GM18505 (cell line): Measurements from ENCODE around the gene PLOD1.
"Not testable (repeated sequence)": the region's sequence is repeated elsewhere in the genome, so short reads cannot be mapped to it uniquely, and the experiment has no call there.

Experiments
- ATAC-seq: cut with Tn5 transposase; IDR thresholded peaks from one replicate; pipeline ENCODE4 v1.9.1; 2021; ENCODE audit not compliant: unreplicated experiment
- POLR2A ChIP-seq: IDR thresholded peaks from 4 replicates; pipeline ENCODE4 v1.6.1; 2011; ENCODE audit warnings: borderline replicate concordance; ENCODE audit not compliant: insufficient read depth, insufficient read length; ENCODE audit errors: extremely low read depth

PLOD1 gene

DNA sequence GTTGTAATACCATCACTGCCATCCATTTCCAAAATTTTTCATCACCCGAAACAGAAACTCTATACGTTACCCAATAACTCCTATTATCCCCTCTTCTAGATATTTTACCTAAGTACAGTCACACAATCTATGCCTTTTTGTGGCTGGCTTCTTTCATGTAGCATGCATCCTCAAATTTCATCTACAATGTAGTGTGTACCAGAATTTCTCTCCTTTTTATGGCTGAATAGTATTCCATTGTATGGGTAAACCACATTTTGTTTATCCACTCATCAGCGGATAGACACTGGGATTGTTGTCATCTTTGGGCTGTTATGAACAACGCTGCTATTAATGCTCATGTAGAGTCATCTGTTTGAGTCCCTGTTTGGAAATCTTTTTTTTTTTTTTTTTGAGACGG is 29.5 kb upstream of the PLOD1 start:
- ATAC-seq, result no peak
- no peak for TF ChIP-seq POLR2A

DNA sequence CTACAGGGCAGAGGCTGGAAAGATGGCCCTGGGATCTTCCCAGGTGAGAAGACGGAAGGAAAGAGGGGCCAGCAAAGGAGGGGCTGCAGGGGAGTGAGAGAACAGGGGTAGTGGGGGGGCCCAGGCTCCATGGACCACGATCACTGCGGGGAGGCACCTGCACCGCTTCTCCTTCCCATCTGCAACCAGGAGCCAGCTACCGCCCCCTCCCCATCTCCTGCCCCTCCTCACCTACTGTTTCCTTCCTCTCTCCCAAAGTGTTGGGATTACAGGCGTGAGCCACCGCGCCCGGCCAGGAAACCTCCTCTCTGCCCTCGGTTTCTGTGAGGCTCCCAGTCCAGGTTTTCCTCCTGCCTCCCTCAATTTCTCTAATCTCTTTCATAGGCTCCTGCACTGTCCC is 27.6 kb upstream of the PLOD1 start:
- no peak for ATAC-seq
- TF ChIP-seq POLR2A, result no peak

DNA sequence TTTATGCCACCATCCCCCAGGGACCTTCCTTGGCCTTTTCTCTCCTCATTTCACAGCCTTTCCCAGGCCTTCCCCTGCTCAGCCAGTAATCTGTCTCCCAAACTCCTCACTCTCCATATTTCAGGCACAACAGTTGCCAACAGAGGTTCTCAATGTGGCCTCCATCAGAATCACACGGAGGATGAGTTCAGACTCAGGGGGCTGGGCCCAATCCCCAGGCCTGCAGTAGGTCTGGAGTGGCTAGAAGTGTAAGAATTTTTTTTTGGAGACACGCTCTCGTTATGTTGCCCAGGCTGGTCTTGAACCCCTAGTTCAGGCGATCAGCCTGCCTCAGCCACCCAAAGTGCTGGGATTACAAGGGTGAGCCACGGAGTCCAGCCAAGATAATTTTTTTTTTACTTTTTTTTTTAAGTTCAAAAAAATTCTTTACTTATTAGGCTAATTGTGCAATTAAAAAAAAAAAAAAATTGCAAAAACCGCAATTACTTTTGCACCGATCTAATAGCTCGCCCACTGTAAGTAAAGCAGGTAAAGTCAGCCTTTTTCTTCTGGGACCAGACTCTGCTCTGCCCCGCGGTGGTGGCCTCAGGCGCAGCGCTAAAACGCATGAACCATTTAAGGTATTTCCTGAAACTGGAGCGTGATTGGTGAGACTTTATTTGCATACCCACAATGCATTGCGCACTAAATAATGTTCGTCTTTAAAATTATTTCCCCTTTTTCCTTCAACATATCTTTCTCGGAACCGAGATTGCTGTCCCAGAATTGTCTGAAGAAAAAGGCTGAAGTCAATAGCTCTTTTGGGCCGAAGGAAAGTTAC is 27.0 kb upstream of the PLOD1 start:
- TF ChIP-seq POLR2A, result no peak

DNA sequence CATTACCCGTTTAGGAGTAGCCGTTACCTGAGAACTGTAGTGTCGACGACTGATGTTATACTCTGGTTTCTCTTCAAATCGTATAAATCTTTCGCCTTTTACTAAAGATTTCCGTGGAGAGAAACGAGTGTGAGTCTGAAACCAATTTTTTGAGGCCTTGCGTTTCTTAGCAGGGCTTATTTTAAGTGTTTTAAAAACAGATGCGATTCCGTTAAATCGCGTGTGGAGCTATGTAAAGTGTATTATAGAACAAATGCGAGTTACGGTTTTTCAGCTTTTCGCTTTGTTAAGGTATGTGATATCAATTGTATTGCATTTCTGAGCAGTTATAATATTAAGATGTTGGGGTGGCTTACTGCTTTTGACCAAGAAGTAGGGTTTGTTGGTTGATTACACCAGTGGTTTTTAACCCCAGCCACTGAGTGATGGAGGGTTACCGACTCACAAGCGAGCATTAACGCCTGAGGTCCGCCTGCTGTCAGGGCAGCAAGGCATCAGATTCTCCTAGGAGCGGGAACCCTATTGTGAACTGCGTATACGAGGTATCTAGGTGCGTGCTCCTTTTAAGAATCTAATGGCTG is 26.3 kb upstream of the PLOD1 start:
- peak; percentile 100 for TF ChIP-seq POLR2A

More for the DNA sequence above, 27.0 kb upstream of the PLOD1 start:
- ATAC-seq, result peak; percentile 39

DNA sequence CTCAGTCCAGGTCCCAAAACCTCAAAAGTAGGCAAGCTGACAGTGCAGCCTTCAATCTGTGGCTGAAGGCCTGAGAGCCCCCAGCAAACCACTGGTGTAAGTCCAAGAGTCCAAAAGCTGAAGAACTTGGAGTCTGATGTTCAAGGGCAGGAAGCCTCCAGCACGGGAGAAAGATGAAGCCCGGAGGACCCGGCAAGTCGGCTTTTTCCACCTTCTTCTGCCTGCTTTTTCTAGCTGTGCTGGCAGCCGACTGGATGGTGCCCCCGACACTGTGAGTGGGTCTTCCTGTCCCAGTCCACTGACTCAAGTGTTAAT is 23.6 kb upstream of the PLOD1 start:
- ATAC-seq, result not testable (repeated sequence)

More for the DNA sequence above, 26.3 kb upstream of the PLOD1 start:
- peak; percentile 40 for ATAC-seq

DNA sequence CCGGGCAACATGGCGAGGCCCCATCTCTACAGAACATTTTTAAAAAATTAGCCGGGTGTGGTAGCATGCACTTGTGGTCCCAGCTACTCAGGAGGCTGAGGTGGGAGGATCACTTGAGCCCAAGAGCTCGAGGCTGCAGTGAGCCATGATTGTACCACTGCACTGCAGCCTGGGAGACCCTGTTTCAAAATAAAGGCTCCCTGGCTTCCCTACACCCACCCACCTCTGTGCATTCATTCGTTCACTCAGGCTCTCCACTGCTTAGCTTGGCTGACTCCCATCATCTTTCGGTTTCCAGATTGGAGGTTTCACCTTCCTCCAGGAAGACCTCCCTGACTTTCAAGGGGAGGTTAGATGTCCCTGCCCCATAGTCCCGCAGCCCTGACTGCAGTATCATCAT is 22.5 kb upstream of the PLOD1 start:
- ATAC-seq, result no peak
- no peak for TF ChIP-seq POLR2A

DNA sequence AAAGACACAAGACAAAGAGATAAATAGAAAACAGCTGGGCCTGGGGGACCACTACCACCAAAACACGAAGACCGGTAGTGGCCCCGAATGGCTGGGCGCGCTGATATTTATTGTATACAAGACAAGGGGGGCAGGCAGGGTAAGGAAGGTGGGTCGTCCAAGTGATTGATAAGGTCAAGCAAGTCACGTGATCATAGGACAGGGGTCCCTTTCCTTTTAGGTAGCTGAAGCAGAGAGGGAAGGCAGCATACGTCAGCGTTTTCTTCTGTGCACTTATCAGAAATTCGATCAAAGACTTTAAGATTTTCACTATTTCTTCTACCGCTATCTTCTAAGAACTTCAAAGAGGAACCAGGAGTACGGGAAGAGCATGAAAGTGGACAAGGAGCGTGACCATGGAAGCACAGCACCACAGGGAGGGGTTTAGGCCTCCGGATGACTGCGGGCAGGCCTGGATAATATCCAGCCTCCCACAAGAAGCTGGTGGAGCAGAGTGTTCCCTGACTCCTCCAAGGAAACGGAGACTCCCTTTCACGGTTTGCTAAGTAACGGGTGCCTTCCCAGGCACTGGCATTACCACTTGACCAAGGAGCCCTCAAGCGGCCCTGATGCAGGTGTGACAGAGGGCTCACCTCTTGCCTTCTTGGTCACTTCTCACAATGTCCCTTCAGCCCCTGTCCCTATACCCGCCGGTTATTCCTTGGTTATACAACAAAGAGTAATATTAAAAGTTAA is 21.9 kb upstream of the PLOD1 start:
- ATAC-seq, result not testable (repeated sequence)

DNA sequence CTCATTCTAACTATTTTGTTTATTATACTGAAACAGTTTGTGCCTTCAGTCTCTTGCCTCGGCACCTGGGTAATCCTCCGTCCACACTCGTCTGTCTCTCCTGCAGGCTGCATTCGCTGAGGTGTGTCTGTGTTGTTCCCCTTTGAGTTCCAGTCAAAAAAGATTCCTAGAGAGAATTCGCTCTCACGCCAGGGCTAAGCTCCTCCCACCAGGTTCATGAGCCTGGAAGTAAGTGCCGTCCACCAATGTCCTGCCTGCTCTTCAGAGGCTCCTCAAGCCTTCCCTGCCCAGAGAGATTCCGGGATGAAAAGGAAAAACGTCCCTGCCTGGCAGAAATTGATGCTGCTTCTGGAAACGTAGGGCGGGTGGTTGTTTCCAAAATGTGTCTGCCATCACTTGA is 21.2 kb upstream of the PLOD1 start:
- ATAC-seq, result no peak
- TF ChIP-seq POLR2A, result no peak

DNA sequence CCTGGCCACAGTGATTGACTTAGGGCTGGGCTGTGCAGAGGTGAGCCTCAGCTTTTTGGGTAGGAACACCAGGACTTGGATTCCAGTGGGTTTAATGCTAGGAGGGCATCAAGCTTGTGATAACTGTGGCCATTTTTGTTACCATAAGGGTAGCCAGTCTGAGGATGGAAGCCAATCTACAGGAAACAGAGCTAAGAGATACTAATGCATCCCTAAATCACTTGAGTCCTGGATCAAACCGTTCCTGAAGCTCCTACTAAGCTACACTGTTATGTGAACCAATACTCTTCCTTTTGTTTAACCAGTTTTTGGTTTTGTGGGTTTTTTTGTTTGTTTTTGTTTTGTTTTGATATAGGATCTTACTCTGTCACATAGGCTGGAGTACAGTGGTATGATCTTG is 20.5 kb upstream of the PLOD1 start:
- TF ChIP-seq POLR2A, result no peak
- ATAC-seq, result no peak

DNA sequence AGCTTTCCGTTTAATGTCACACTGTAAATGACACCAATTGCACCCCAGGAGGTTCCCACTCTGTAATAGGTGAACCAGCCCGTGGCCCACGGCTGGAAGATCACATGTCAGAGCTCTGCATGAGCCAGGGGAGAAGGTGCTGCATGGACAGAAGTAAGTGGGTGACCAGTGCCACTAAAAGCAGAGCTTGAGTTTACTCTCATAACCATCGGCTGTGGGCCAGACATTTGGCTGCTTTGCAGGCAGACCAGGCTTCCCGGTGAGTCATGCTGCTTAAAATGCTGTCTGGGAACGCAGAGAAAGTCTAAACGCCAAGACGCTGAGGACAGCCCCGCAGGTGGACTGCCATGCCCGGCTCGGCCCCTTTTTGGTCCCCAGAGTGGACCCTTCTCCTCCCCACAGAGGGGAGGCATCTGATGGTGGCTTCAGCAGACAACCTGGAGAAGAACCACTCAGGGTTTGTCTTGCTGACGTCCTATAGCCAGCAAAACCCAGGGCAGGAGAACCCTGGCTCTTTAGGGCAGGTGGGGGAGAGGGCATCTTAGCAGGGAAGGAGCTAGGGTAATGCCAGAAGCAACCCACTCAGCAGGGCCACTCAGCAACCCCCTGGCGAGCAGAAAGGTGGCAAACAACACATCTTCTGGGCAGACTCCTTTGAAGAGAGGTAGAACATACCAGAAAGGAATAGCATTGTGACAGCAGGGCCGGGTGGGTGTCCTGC is 15.6 kb upstream of the PLOD1 start:
- no peak for TF ChIP-seq POLR2A
- ATAC-seq, result no peak

DNA sequence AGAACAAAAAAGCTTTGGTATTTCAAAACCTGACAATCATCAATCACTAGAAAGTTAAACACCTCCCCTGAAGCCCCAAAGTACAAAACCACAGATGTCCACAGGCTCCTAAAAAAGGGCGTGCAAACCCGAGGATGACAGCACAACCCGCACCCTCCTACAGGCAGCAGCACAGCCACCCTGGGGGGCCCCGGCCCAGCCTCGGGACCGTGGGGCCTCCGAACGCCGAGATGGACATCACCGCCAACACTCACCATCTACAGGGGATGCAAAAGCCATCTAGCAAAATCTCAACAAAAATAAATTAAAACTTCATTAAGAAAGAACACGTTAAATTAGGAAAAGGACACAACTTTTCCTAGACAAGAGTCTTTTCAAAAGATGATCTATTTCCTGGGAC is 14.9 kb upstream of the PLOD1 start:
- no peak for ATAC-seq
- TF ChIP-seq POLR2A, result no peak

DNA sequence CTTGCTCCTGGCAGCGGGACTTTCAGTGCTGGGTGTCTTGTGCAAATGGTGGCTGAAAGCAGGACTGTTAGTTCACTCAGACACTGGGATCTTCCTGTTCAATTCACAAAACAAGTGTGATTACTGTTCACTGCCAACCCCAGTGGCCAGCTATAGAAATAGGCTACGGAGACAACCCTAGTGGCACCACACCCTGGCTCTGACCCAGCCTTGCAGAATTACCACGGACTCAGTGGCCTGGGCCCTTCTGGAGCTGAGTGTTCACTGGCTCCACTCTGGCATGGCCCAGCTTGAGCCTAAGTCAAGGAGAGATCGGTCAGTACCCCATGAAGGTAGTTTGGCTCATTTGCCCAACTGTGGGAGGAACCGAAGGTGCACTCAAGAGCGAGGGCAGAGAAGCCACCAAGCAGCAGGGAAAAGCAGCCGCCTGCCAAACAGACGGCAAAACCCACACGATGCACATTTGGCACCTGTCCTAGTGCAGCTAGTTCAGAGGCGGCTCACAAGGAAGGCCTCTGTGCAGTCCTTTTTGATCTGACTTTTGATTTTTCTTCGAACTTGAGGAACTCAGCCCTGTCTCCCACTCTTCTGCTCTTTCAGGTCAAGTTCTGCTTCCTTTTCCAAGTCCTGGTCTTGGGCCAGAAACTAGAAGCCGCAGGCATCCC is 14.1 kb upstream of the PLOD1 start:
- ATAC-seq, result no peak
- TF ChIP-seq POLR2A, result no peak

DNA sequence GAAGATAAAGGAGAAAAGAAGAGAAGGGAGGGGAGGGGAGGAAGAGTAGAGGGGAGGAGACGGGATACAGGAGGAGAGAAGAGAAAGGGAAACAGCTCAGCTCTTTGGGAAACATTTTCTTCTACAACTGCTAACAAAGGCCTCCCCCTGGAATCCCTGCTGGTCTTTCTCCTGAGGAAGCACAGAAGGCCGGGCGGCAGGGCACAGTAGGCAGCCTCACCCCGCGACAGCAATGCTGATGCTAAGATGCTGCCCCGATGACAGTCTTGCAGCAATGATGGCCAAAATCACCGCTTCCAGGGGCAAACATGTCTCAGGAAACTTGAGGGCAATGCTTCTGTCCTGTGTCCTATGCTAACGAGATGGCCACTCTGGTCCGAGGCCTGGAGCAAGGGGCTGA is 13.5 kb upstream of the PLOD1 start:
- ATAC-seq, result no peak
- TF ChIP-seq POLR2A, result no peak
